Measurements from ENCODE around the gene MARCHF9.

Gene MARCHF9

DNA sequence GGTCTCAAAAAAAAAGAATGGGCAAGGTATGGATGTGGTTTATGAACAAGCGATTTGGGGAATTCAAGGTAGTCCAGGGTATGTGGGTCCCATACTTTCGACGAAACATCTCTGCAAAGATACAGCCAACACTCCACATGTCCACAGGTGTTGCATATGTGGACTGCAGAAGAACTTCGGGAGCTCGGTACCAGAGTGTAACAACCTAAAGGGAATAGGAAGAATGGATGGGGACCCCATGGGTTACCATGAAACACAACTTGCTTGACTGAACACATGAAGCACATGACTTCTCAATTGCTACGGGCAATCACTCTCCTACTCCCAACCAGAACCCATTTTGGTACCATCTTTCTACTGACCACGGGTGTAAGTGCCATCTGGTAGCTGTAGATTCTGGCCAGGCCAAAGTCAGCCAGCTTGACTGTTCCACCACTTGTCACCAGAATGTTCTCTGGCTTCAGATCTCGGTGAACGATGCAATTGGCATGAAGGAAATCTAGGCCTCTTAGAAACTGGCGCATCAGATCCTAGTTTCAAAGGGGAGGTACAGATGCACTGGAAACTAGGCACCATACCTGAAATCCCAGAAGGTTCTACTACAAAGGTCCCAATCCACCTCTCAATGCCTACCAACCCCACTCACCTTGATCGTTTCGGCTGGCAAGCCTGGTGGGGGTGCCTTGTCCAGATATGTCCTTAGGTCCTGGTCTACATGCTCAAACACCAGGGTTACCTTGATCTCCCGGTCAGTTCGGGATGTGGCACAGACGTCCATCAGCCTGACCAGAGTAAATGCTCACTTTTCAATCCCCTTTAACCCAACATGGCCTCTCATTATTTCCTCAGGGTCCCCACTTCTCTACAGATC, 4.1 kb upstream of the MARCHF9 start:
- TF ChIP-seq, protein P1, sequence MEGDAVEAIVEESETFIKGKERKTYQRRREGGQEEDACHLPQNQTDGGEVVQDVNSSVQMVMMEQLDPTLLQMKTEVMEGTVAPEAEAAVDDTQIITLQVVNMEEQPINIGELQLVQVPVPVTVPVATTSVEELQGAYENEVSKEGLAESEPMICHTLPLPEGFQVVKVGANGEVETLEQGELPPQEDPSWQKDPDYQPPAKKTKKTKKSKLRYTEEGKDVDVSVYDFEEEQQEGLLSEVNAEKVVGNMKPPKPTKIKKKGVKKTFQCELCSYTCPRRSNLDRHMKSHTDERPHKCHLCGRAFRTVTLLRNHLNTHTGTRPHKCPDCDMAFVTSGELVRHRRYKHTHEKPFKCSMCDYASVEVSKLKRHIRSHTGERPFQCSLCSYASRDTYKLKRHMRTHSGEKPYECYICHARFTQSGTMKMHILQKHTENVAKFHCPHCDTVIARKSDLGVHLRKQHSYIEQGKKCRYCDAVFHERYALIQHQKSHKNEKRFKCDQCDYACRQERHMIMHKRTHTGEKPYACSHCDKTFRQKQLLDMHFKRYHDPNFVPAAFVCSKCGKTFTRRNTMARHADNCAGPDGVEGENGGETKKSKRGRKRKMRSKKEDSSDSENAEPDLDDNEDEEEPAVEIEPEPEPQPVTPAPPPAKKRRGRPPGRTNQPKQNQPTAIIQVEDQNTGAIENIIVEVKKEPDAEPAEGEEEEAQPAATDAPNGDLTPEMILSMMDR (IDR thresholded peaks at IDR 0.05; ENCODE audit: insufficient read depth, low read length, missing control alignments), result no peak
- H3K4me3 ChIP-seq (ENCODE audit: low read depth, low read length), result peak overlapping the region; percentile 84
- CTCF ChIA-PET, result interaction anchor here (1.0 to 1.4 kb wide), 2 partner anchors 9 to 14 kb away, joined by 3 to 5 read pairs; no protein-coding TSS in a partner anchor
- DNase-seq (ENCODE audit: low read depth, low spot score), result no peak
- POLR2A ChIA-PET, result no interaction called here

DNA sequence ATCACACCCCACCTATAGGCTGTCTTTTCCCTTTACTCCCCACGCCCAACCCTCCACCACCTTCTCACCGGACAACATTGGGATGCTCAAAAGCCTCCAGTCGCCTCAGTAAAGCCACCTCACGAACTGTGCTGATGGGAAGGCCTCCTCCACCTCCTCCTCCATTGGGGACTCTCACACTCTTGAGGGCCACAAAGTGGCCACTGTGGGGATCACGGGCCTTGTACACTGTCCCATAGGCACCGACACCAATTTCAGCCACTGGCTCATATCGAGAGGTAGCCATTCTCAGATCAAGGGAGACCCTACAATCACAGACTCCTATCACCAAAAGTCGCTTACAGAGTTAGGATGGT, 3.5 kb upstream of the MARCHF9 start:
- DNase-seq (ENCODE audit: low read depth, low spot score), result no peak
- H3K4me3 ChIP-seq (ENCODE audit: low read depth, low read length), result peak overlapping the region; percentile 84
- TF ChIP-seq, protein P1 (IDR thresholded peaks at IDR 0.05; ENCODE audit: insufficient read depth, low read length, missing control alignments), result no peak
- CTCF ChIA-PET, result interaction anchor here (1.4 kb wide), 1 partner anchor 8 kb away, joined by 5 read pairs; no protein-coding TSS in a partner anchor
- POLR2A ChIA-PET, result no interaction called here

DNA sequence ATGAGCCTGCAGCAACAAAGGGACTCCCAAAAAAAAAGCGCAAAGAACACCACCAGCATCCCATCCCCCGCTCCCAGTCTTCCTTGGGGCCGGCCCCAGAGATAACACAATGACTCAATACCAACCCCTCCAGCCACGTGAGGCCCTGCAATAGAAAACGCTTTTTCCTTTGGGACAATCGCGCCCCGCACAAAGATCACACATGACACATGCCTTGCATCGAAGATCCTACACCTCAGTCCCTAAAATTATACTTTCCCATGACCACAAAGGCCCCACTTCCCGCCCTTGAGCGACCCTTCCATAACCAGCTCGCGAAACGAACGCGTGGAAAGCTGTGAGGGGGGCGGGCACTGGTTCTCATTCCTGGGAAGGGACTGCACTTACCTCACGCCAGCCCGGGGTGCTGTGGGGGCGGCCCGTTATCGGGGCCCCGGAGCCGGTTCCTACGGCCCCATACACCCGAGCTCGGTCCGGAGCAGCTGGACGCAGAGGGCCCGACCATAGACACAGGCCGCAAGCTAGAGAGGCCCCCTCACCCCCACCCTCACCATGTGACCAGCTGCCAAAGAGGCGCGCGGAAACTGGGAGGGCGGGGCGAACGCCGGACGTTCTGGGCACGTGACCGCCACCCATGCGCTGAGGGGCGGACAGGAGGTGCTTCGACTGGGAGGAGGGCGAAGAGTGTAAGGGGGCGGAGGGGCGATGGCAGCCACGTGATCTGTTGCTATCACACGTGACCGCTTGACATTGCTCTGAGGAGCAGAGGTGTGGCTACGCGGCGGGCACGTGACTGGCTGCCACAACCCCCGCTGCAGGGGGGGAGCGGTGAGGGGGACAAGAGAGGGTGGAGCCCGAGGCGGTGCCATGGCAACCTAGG, 2.9 kb upstream of the MARCHF9 start, which contains the start of gene CDK4:
CDK4 (minus strand) TSS at position 523 of the 880 bp plus-strand sequence. CDS start 593 bp downstream, outside the sequence.
- H3K4me3 ChIP-seq (ENCODE audit: low read depth, low read length), result peak within 1 kb of the TSS; percentile 84
- peak; percentile 96 for DNase-seq (ENCODE audit: low read depth, low spot score)
- TF ChIP-seq, protein P1 (IDR thresholded peaks at IDR 0.05; ENCODE audit: insufficient read depth, low read length, missing control alignments), result no peak
- ChIA-PET POLR2A (interaction anchor here (0.8 to 1.0 kb wide), 3 partner anchors 20 to 142 kb away, joined by 3 to 4 read pairs (median 3); partner anchors contain the start of genes EEF1AKMT3 and METTL1), CTCF (interaction anchor here (0.6 to 1.0 kb wide), 2 partner anchors 9 to 31 kb away, joined by 3 read pairs; partner anchors contain the start of gene TSFM)

GRCh38 chr12:57752668-57753000, 2.3 kb upstream of the MARCHF9 start:
- peak overlapping the region; percentile 53 for H3K4me3 ChIP-seq (ENCODE audit: low read depth, low read length)
- TF ChIP-seq, protein P1 (IDR thresholded peaks at IDR 0.05; ENCODE audit: insufficient read depth, low read length, missing control alignments), result no peak
- no peak for DNase-seq (ENCODE audit: low read depth, low spot score)
- ChIA-PET CTCF (interaction anchor here (1.0 kb wide), 1 partner anchor 8 kb away, joined by 3 read pairs; no protein-coding TSS in a partner anchor), POLR2A (interaction anchor here (0.8 to 1.0 kb wide), 3 partner anchors 19 to 141 kb away, joined by 3 to 4 read pairs (median 3); partner anchors contain the start of genes EEF1AKMT3 and METTL1)

GRCh38 chr12:57753756-57754337, 1.1 kb upstream of the MARCHF9 start:
- no peak for DNase-seq (ENCODE audit: low read depth, low spot score)
- CTCF ChIA-PET, result interaction anchor here (0.8 to 1.4 kb wide), 6 partner anchors 9 to 151 kb away, joined by 3 to 5 read pairs (median 3); partner anchors contain the start of gene TSFM
- TF ChIP-seq, protein P1 (IDR thresholded peaks at IDR 0.05; ENCODE audit: insufficient read depth, low read length, missing control alignments), result no peak
- POLR2A ChIA-PET, result no interaction called here
- no peak overlapping the region for H3K4me3 ChIP-seq (ENCODE audit: low read depth, low read length)
